Measurements from ENCODE around the gene KLF14. TPM values are rescaled to one million over a fixed set of nuclear protein-coding genes. Genes with fewer than 3 reads are reported as not detected.

KLF14 gene
- total RNA-seq, 2 experiments from 2014 or later: not detected

DNA sequence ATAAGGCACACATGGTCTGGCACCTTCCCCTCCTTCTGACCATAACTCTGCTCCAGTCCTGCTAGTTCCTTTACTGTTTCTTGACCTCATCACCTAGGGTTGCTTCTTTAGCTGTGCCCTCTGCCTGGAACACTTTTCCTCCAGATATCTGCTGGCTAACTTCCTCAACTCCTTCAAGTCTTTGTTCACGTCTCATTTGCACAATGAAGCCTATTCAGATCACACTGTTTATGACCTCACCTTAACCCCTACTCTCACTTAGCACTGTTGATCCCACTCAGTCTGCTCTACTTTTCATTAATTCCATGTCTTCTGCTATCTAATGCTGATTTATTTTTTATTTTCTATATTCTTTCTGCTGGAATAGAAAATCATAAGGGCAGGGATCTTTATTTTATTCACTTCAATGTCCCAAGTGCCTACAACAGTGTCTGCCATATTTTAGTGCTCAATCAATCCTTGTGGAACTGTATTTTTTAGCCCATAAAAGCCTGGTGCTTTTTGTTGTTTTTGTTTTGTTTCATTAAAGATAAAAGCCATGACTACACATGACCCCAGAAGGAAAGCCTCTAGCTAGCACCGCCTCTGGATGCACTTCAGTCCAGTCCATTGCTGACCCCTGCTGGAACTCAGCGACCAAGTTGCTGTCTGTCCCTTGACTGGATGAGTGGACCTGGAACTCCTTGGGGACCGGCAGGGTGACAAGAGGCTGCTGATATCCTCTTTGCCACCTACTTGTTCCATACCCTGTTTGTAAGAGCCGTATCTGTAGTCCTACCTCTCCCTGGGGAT lies 12.3 kb downstream of the KLF14 start:
- H3K27ac ChIP-seq (ENCODE audit: low read depth, low read length, poor library complexity, severe bottlenecking): no peak overlapping the region
- ChIA-PET POLR2A (no interaction called here), CTCF (ENCODE audit: unreplicated experiment) (no interaction called here)
- H3K4me3 ChIP-seq (ENCODE audit: low read depth, low read length, poor library complexity, severe bottlenecking): no peak overlapping the region
- TF ChIP-seq EZH2phosphoT487 (IDR thresholded peaks at IDR 0.05; ENCODE audit: borderline replicate concordance, low read depth, low read length) (no peak), CTCF (conservative IDR thresholded peaks at IDR 0.05; ENCODE audit: low read length) (no peak)
- no peaks in the 10 kb centered on the region for H3K9me2 ChIP-seq (ENCODE audit: insufficient read depth, low read length)
- H3K9me3 ChIP-seq (ENCODE audit: low read length): no peaks in the 10 kb centered on the region
- BruUV-seq (replicated peaks): no TSS peak
- DNase-seq (ENCODE audit: low spot score): no peak
- H3K4me1 ChIP-seq (ENCODE audit: insufficient read depth, low read length, poor library complexity, severe bottlenecking): no peaks in the 10 kb centered on the region
- no peak overlapping the region for H3K4me2 ChIP-seq (ENCODE audit: low read length)
- intact Hi-C loops (cut with micrococcal nuclease; ENCODE audit: unreplicated experiment): no loop called here
- no peak overlapping the region for H2AFZ ChIP-seq (ENCODE audit: low read length)
- H4K20me1 ChIP-seq (ENCODE audit: insufficient read depth, low read length): no peaks in the 10 kb centered on the region
- no peaks in the 10 kb centered on the region for H3K36me3 ChIP-seq (ENCODE audit: insufficient read depth, low read length)
- no peaks in the 10 kb centered on the region for H3K79me2 ChIP-seq (ENCODE audit: insufficient read depth, low read depth, low read length)

- POLR2A ChIA-PET: no interaction called here
- Histone ChIP-seq H3K4me3 (ENCODE audit: low read depth, low read length, poor library complexity, severe bottlenecking) (no peak overlapping the region), H3K9me3 (ENCODE audit: low read length) (no peaks in the 10 kb centered on the region), H3K4me1 (ENCODE audit: insufficient read depth, low read length, poor library complexity, severe bottlenecking) (no peaks in the 10 kb centered on the region), H3K79me2 (ENCODE audit: insufficient read depth, low read depth, low read length) (no peaks in the 10 kb centered on the region), H3K36me3 (ENCODE audit: insufficient read depth, low read length) (no peaks in the 10 kb centered on the region), H3K9me2 (ENCODE audit: insufficient read depth, low read length) (no peaks in the 10 kb centered on the region), H4K20me1 (ENCODE audit: insufficient read depth, low read length) (no peaks in the 10 kb centered on the region), H3K4me2 (ENCODE audit: low read length) (no peak overlapping the region), H3K27ac (ENCODE audit: low read depth, low read length, poor library complexity, severe bottlenecking) (no peak overlapping the region), H2AFZ (ENCODE audit: low read length) (no peak overlapping the region)
- intact Hi-C loops (cut with micrococcal nuclease; ENCODE audit: unreplicated experiment): no loop called here
- CTCF ChIA-PET (ENCODE audit: unreplicated experiment): no interaction called here
- no peak for DNase-seq (ENCODE audit: low spot score)
- BruUV-seq (replicated peaks): no TSS peak
- TF ChIP-seq CTCF (conservative IDR thresholded peaks at IDR 0.05; ENCODE audit: low read length) (no peak), EZH2phosphoT487 (IDR thresholded peaks at IDR 0.05; ENCODE audit: borderline replicate concordance, low read depth, low read length) (no peak)
These were observed 14.5 kb downstream of the KLF14 start for GRCh38 chr7:130719541-130719940.

DNA sequence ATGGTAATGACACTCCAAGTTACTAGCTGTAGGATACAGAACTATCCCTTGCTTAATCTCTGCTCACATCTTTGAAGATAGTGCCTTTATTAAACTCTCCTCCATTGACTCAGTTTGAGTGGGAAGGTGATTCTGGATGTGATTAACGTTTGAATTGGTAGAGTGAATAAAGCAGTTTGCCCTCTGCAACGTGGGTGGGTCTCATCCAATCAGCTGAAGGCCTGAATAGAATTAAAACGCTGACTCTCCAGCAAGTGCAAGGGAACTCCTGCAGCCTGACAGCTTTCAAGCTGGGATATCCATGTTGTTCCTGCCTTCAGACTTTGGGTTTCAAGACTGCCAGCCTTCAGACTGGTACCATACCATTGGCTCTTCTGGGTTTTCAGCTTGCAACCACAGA lies 21.6 kb downstream of the KLF14 start:
- TF ChIP-seq EZH2phosphoT487 (IDR thresholded peaks at IDR 0.05; ENCODE audit: borderline replicate concordance, low read depth, low read length) (no peak), CTCF (conservative IDR thresholded peaks at IDR 0.05; ENCODE audit: low read length) (no peak)
- ChIA-PET POLR2A (no interaction called here), CTCF (ENCODE audit: unreplicated experiment) (no interaction called here)
- Histone ChIP-seq H3K4me2 (ENCODE audit: low read length) (no peak overlapping the region), H3K27ac (ENCODE audit: low read depth, low read length, poor library complexity, severe bottlenecking) (no peak overlapping the region), H3K9me3 (ENCODE audit: low read length) (no peaks in the 10 kb centered on the region), H3K4me1 (ENCODE audit: insufficient read depth, low read length, poor library complexity, severe bottlenecking) (no peaks in the 10 kb centered on the region), H2AFZ (ENCODE audit: low read length) (no peak overlapping the region), H3K36me3 (ENCODE audit: insufficient read depth, low read length) (no peaks in the 10 kb centered on the region), H3K4me3 (ENCODE audit: low read depth, low read length, poor library complexity, severe bottlenecking) (no peak overlapping the region), H3K79me2 (ENCODE audit: insufficient read depth, low read depth, low read length) (no peaks in the 10 kb centered on the region), H4K20me1 (ENCODE audit: insufficient read depth, low read length) (no peaks in the 10 kb centered on the region), H3K9me2 (ENCODE audit: insufficient read depth, low read length) (no peaks in the 10 kb centered on the region)
- intact Hi-C loops (cut with micrococcal nuclease; ENCODE audit: unreplicated experiment): no loop called here
- BruUV-seq (replicated peaks): no TSS peak
- no peak for DNase-seq (ENCODE audit: low spot score)
